Nephron progenitor cell (in vitro differentiated cells): ENCODE results near the gene TRPM5.

Experiments used
- DNase-seq: peaks from one replicate; pipeline ENCODE4 v3.0.0; 2021
- H3K27ac Mint-ChIP-seq: 2 replicates; pipeline ENCODE4 v1.8.0; 2021; ENCODE audit warnings: mild to moderate bottlenecking, moderate library complexity, mixed read lengths
- H3K27me3 Mint-ChIP-seq: 2 replicates; pipeline ENCODE4 v1.8.0; 2021; ENCODE audit warnings: mild to moderate bottlenecking, low read depth, mixed read lengths; ENCODE audit not compliant: poor library complexity
- H3K36me3 Mint-ChIP-seq: 2 replicates; pipeline ENCODE4 v1.8.0; 2021; ENCODE audit warnings: low read depth, mixed read lengths
- H3K4me1 Mint-ChIP-seq: 2 replicates; pipeline ENCODE4 v1.8.0; 2021; ENCODE audit warnings: mixed read lengths
- H3K4me3 Mint-ChIP-seq: 2 replicates; pipeline ENCODE4 v1.8.0; 2021; ENCODE audit warnings: mild to moderate bottlenecking, moderate library complexity, mixed read lengths
- H3K9me3 Mint-ChIP-seq: 2 replicates; pipeline ENCODE4 v1.8.0; 2021; ENCODE audit warnings: mild to moderate bottlenecking, moderate library complexity, mixed read lengths
- TF ChIP-seq, protein P1 (sequence below): fragments of 200-600 bp; sonication (generic); IDR thresholded peaks from 2 replicates; pipeline ENCODE4 v1.5.0; 2021; ENCODE audit warnings: antibody characterized with exemption

The TRPM5 gene

DNA sequence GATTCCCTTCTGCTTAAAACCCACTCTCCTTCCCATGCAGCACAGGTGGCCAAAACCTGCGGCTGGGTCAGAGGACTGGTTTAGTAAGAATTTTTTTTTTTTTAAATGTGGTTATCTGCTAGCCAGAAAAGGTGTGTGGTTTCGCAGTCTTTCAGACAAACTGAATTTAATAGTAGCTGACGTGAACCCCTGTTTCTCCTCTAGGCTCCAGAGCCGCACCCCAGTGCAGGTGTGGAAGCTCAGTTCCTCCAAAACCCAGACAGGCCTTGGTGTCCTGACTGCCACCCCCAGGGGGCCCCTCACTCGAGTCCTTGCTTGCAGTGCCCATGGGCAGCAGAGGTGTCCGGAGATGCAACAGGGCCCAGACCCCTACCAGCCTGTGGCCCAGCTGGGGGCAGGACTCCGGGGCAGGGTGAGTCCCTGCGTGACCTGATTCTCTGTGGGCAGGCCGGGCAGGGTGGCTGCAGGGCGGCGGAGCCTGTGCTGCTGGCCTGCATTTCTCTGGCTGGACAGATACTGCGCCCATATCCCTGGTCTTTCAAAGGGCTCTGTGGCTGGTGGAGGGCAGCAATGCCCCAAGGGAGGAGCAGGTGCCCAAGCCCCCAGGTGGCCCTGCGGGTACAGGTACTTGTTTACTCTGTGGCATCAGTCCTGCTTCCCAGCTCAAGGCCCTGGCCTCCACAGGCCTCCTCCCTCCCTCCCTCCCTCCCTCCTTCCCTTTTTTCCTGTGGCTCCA is 15.7 kb upstream of the TRPM5 start:
- no peaks in the 10 kb centered on the region for H3K4me1 Mint-ChIP-seq
- TF ChIP-seq, protein P1, sequence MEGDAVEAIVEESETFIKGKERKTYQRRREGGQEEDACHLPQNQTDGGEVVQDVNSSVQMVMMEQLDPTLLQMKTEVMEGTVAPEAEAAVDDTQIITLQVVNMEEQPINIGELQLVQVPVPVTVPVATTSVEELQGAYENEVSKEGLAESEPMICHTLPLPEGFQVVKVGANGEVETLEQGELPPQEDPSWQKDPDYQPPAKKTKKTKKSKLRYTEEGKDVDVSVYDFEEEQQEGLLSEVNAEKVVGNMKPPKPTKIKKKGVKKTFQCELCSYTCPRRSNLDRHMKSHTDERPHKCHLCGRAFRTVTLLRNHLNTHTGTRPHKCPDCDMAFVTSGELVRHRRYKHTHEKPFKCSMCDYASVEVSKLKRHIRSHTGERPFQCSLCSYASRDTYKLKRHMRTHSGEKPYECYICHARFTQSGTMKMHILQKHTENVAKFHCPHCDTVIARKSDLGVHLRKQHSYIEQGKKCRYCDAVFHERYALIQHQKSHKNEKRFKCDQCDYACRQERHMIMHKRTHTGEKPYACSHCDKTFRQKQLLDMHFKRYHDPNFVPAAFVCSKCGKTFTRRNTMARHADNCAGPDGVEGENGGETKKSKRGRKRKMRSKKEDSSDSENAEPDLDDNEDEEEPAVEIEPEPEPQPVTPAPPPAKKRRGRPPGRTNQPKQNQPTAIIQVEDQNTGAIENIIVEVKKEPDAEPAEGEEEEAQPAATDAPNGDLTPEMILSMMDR = no peak
- H3K4me3 Mint-ChIP-seq = no peak overlapping the region
- H3K36me3 Mint-ChIP-seq = no peaks in the 10 kb centered on the region
- DNase-seq = no peak
- peaks cover 12% of the 10 kb centered on the region for H3K9me3 Mint-ChIP-seq
- H3K27me3 Mint-ChIP-seq = peaks cover 37% of the 10 kb centered on the region
- no peak overlapping the region for H3K27ac Mint-ChIP-seq

DNA sequence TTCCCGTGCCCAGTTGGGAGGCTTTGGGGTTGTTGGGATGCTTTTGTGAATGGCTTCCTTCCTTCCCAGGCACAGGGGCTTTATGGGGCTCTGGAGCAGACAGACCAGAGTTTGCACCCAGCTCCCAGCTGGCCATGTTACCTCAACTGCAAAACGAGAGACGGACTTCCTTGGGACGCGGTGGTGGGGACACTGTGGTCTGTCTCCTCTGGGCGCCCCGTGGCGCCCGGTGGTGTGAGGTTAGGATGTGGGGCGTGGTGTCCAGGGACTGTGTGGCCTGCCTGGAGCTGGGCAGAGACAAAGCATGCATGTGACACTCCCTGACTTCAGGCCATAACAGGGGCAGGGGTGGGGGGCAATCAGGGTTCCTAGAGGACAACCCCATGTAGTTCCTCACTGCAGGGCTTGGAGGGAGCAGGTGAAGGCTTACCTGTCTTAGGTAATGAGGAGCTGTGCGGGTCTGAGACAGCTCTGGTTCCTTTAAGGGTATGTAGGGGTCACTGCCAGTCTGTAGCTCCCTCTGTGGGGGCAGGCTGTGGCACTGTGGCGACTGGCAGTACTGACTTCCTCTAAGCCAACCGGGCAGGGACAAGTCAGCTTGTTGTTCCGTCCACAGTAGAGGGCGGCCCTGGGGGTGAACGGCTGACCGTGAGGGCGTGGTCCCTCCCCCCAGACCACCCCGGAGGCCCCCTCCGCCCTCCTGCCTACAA is 14.9 kb upstream of the TRPM5 start:
- no peak overlapping the region for H3K4me3 Mint-ChIP-seq
- TF ChIP-seq, protein P1 = no peak
- DNase-seq = no peak
- H3K27ac Mint-ChIP-seq = no peak overlapping the region
- H3K9me3 Mint-ChIP-seq = peaks cover 16% of the 10 kb centered on the region
- no peaks in the 10 kb centered on the region for H3K4me1 Mint-ChIP-seq
- H3K36me3 Mint-ChIP-seq = no peaks in the 10 kb centered on the region
- peaks cover 37% of the 10 kb centered on the region for H3K27me3 Mint-ChIP-seq

DNA sequence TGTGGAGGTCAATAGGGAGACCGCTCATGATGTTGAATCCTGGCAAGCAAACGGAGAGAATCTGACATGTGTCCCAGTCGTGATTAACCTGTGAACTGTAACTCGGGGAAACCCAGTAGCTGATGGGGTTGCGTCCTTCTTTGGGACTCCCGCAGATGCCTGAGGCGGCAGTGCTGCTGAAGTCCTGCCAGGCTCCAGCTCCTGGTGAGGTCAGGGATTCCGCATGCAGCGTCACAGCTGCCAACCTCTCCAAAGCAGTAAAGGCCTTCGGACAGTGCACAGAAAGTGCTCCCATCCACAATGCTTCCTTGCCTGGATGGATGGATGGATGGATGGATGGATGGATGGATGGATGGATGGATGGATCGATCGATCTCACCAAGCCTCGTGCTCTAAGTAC is 14.0 kb upstream of the TRPM5 start:
- H3K4me3 Mint-ChIP-seq = no peak overlapping the region
- no peak for DNase-seq
- no peaks in the 10 kb centered on the region for H3K36me3 Mint-ChIP-seq
- TF ChIP-seq, protein P1 = no peak
- H3K9me3 Mint-ChIP-seq = peaks cover 16% of the 10 kb centered on the region
- H3K27ac Mint-ChIP-seq = no peak overlapping the region
- H3K4me1 Mint-ChIP-seq = no peaks in the 10 kb centered on the region
- H3K27me3 Mint-ChIP-seq = peaks cover 43% of the 10 kb centered on the region

DNA sequence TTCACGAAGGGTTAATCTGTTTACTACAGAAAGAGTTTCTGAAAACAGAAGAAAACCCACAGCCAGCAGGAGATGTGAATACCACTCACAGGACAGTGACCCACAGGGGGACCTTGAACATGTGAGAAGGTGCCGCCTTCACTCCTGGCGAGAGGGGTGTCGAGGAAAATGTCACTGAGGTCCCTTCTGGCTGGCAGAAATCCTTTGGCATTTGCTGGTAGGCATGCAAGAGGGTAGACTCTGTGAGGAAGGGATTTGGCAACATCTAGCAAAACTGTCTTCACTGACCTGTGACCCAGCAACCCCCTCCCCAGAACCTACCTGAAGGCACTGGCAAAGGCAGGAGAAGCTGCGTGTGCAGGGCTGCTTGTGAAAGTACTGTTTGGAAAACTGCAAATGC is 9.1 kb upstream of the TRPM5 start:
- peaks cover 70% of the 10 kb centered on the region for H3K27me3 Mint-ChIP-seq
- no peak overlapping the region for H3K4me3 Mint-ChIP-seq
- H3K36me3 Mint-ChIP-seq = no peaks in the 10 kb centered on the region
- DNase-seq = no peak
- H3K9me3 Mint-ChIP-seq = peaks cover 16% of the 10 kb centered on the region
- H3K27ac Mint-ChIP-seq = no peak overlapping the region
- TF ChIP-seq, protein P1 = no peak
- H3K4me1 Mint-ChIP-seq = no peaks in the 10 kb centered on the region

DNA sequence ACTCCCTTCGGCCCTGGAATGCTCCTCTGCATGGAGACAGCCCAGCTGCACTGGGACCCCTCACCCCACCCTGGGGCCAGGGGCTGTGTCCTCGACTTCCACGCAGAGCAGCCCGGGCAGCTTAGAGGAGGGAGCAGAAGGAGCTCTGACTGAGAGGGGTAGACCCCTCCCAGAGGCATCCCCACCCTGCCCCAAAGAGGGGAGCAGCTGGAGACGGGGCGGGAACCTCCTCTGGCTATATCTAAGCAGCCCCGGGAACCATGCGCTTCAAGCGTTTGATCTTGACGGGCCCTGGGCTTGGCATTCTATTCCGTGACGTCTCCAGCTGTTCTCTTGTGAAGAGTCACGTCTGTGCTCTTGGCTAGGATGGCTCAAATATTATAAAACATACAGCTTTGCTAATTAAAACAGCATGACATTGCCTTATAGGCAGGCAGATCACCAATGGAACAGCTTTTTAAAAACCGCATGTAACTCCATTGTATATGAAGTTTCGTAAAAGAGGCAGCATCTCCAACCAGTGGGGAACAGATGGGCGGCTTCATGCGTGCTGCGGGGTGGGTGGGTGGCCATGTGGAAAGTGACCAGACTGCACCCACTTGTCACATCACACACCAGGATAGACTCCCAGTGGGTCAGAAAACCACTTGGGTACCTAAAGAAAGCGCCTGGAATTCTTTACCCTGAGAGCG is 8.2 kb upstream of the TRPM5 start:
- peaks cover 16% of the 10 kb centered on the region for H3K9me3 Mint-ChIP-seq
- no peak overlapping the region for H3K27ac Mint-ChIP-seq
- no peaks in the 10 kb centered on the region for H3K36me3 Mint-ChIP-seq
- H3K27me3 Mint-ChIP-seq = peaks cover 70% of the 10 kb centered on the region
- H3K4me1 Mint-ChIP-seq = no peaks in the 10 kb centered on the region
- no peak for DNase-seq
- H3K4me3 Mint-ChIP-seq = no peak overlapping the region
- TF ChIP-seq, protein P1 = no peak
